Vagina (tissue), 2 donors: ENCODE data around the gene APOBEC3B. TPM values are rescaled to one million over a fixed set of nuclear protein-coding genes. Genes with fewer than 3 reads are reported as not detected.
"Not testable (repeated sequence)": the region's sequence is repeated elsewhere in the genome, so short reads cannot be mapped to it uniquely, and the experiment has no call there.

Experiments used
- DNase-seq, 2 donors: peaks; one replicate each; pipeline ENCODE4 v3.0.0-alpha.2; 2017; ENCODE audit errors: extremely low spot score in 2 of 2
- H3K27ac ChIP-seq: fragments of 200-600 bp; sonication (generic); one replicate; pipeline ENCODE4 v1.5.1; 2019
- H3K27me3 ChIP-seq: fragments of 200-600 bp; sonication (generic); one replicate; pipeline ENCODE4 v1.5.1; 2019
- H3K36me3 ChIP-seq, 2 donors: fragments of 200-600 bp; sonication (generic); one replicate each; pipeline ENCODE4 v1.5.1; 2017 to 2019
- H3K4me1 ChIP-seq: fragments of 200-600 bp; sonication (generic); one replicate; pipeline ENCODE4 v1.5.1; 2019
- H3K4me3 ChIP-seq, 2 donors: fragments of 200-600 bp; sonication (generic); 1 replicate in 1 of 2; 2 replicates in 1 of 2; pipeline ENCODE4 v1.5.1; 2016 to 2019
- H3K9me3 ChIP-seq: fragments of 200-600 bp; sonication (generic); one replicate; pipeline ENCODE4 v1.5.1; 2019
- POLR2A ChIP-seq, 2 donors: fragments of 450-650 bp; IDR thresholded peaks; one replicate each; pipeline ENCODE4 v1.6.1; 2017; ENCODE audit warnings: antibody characterized with exemption in 2 of 2, mild to moderate bottlenecking in 2 of 2, moderate library complexity in 2 of 2
- POLR2AphosphoS5 ChIP-seq, 2 donors: sonication (generic); formaldehyde crosslinking; IDR thresholded peaks; one replicate each; pipeline ENCODE4 v1.9.0; 2017; ENCODE audit warnings: antibody characterized with exemption in 2 of 2, mild to moderate bottlenecking in 2 of 2, low read depth in 1 of 2; ENCODE audit not compliant: insufficient read depth in 1 of 2
- intact Hi-C: fragments of 100-400 bp; cut with DNase I; formaldehyde crosslinking; loops from one replicate; pipeline ENCODE4 v1.15.1; 2023
- total RNA-seq: library from RNA; depleted of rRNA; stranded (reverse); fragments of >200 nt; gene quantifications from one replicate; pipeline ENCODE4 v1.2.3, GENCODE V29; 2016
- TF ChIP-seq, protein P1 (sequence below), 3 experiments: fragments of 450-650 bp in 2 of 3; fragments of 200-600 bp in 1 of 3; sonication (generic) in 1 of 3; IDR thresholded peaks; one replicate each; pipeline ENCODE4 v1.5.1; 2017 to 2019; ENCODE audit warnings: antibody characterized with exemption in 3 of 3, mild to moderate bottlenecking in 2 of 3, moderate library complexity in 2 of 3

The APOBEC3B gene
- total RNA-seq, 1 donor from 2014 or later: not detected

DNA sequence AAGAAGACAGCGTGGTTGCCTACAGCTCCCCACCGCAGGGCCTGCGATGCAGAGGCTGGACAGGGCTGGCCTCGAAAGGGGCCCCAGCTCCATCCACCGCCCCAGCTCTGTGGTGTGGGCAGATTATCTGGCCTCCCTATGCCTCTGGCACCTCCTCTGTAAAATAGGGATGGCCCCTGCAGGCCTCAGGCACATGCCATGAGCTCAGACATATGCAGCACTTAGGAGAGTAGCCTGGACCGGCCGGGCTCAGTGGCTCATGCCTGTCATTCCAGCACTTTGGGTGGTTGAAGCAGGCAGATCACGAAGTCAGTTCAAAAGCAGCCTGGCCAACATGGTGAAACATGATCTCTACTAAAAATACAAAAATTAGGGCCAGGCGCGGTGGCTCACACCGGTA is 46.1 kb downstream of the APOBEC3B start:
- no peak for DNase-seq
- intact Hi-C loops: no loop called here

DNA sequence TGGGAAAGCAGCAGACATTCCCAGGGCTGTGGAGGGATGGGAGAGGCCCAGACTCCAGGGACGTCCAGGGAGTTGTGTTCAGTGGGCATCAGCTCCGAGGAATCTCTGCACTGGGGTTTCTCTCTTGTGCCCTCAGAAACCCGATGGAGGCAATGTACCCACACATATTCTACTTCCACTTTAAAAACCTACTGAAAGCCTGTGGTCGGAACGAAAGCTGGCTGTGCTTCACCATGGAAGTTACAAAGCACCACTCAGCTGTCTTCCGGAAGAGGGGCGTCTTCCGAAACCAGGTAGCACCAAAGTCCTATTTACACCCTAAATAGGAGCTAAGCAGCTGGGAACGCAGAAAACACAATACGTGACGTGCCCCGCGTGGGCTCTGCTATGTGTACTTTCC is 47.1 kb downstream of the APOBEC3B start:
- Histone ChIP-seq H3K4me1 (no peaks in the 10 kb centered on the region), H3K9me3 (no peaks in the 10 kb centered on the region), H3K27ac (no peak overlapping the region), H3K27me3 (no peaks in the 10 kb centered on the region), H3K36me3 (no peaks in the 10 kb centered on the region), H3K4me3 (no peak overlapping the region)
- TF ChIP-seq, protein P1, sequence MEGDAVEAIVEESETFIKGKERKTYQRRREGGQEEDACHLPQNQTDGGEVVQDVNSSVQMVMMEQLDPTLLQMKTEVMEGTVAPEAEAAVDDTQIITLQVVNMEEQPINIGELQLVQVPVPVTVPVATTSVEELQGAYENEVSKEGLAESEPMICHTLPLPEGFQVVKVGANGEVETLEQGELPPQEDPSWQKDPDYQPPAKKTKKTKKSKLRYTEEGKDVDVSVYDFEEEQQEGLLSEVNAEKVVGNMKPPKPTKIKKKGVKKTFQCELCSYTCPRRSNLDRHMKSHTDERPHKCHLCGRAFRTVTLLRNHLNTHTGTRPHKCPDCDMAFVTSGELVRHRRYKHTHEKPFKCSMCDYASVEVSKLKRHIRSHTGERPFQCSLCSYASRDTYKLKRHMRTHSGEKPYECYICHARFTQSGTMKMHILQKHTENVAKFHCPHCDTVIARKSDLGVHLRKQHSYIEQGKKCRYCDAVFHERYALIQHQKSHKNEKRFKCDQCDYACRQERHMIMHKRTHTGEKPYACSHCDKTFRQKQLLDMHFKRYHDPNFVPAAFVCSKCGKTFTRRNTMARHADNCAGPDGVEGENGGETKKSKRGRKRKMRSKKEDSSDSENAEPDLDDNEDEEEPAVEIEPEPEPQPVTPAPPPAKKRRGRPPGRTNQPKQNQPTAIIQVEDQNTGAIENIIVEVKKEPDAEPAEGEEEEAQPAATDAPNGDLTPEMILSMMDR (IDR thresholded peaks at IDR 0.05): no peak
- no peak for TF ChIP-seq POLR2AphosphoS5 (IDR thresholded peaks at IDR 0.05; ENCODE audit: insufficient read depth in 1 of 2, low read depth in 1 of 2)
- TF ChIP-seq POLR2A (IDR thresholded peaks at IDR 0.05): no peak
- intact Hi-C loops: no loop called here
- no peak for DNase-seq

More for the DNA sequence above, 46.1 kb downstream of the APOBEC3B start:
- Histone ChIP-seq H3K27me3 (no peaks in the 10 kb centered on the region), H3K4me1 (no peaks in the 10 kb centered on the region), H3K36me3 (peaks cover 0 to 7% of the 10 kb centered on the region in 2 donors), H3K9me3 (no peaks in the 10 kb centered on the region), H3K4me3 (no peak overlapping the region), H3K27ac (no peak overlapping the region)
- TF ChIP-seq, protein P1 (IDR thresholded peaks at IDR 0.05): no peak

DNA sequence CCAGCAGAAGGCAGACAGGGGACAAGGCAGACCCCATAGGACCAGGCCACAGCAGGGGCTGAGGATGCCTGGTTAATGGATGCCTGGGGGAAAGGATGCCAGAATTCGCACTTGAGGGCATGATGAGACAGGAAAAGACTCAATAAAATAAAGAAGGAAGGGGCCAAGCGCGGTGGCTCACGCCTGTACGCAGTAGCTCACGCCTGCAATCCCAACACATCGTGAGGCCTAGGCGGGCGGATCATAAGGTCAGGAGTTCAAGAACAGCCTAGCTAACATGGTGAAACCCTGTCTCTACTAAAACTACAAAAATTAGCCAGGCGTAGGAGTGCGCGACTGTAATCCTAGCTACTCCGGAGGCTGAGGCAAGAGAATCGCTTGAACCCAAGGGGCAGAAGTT is 48.6 kb downstream of the APOBEC3B start:
- Histone ChIP-seq H3K36me3 (no peaks in the 10 kb centered on the region), H3K9me3 (no peaks in the 10 kb centered on the region), H3K4me1 (no peaks in the 10 kb centered on the region), H3K27me3 (no peaks in the 10 kb centered on the region), H3K27ac (no peak overlapping the region), H3K4me3 (no peak overlapping the region)
- TF ChIP-seq POLR2A (IDR thresholded peaks at IDR 0.05) (no peak), POLR2AphosphoS5 (IDR thresholded peaks at IDR 0.05; ENCODE audit: insufficient read depth in 1 of 2, low read depth in 1 of 2) (no peak)
- TF ChIP-seq, protein P1 (IDR thresholded peaks at IDR 0.05): no peak
- intact Hi-C loops: no loop called here
- no peak for DNase-seq

DNA sequence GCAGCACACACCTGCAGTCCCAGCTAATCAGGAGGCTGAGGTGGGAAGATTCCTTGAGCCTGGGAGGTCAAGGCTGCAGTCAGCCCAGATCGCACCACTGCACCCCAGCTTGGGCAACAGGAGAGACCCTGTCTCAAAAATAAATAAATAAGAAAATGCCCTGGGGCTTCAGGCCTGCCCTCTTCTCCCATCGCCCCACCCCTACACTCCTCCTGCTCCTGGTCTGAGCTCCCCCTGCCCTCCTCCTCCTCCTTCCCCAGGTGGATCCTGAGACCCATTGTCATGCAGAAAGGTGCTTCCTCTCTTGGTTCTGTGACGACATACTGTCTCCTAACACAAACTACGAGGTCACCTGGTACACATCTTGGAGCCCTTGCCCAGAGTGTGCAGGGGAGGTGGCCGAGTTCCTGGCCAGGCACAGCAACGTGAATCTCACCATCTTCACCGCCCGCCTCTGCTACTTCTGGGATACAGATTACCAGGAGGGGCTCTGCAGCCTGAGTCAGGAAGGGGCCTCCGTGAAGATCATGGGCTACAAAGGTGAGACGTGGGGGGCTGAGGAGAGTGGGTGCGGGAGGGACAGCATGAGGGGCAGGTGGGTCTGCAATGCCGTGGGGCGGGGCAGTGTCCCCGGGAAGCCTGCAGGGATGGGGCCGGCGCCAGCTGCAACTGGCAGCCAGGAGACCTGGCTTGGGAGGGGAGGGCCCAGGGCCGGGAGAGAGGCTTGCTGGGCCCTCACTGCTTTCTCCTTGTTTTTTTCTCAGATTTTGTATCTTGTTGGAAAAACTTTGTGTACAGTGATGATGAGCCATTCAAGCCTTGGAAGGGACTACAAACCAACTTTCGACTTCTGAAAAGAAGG is 49.5 kb downstream of the APOBEC3B start:
- H3K27me3 ChIP-seq, H3K9me3 ChIP-seq, H3K27ac ChIP-seq, intact Hi-C loops, H3K4me1 ChIP-seq, H3K36me3 ChIP-seq, DNase-seq, H3K4me3 ChIP-seq: not testable (repeated sequence)

DNA sequence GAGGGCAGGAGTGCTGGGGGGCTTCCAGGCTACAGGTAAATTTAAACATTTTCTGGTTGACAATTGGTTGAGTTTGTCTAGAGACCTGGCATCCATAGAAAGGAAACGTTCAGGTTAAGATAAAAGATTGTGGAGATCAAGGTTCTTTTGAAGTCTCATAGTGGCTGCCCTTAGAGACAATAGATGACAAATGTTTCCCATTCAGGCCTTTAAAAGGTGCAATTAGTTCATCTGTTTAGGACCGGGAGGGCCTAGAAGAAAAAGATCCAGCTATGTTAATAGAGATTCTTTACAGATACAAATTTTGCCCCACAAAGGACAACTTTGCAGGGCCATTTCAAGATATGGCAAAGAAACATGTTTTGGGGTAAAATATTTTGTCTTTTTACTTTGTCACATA is 54.9 kb downstream of the APOBEC3B start:
- intact Hi-C loops, H3K36me3 ChIP-seq: not testable (repeated sequence)
- H3K4me1 ChIP-seq: peaks cover 12% of the 10 kb centered on the region

DNA sequence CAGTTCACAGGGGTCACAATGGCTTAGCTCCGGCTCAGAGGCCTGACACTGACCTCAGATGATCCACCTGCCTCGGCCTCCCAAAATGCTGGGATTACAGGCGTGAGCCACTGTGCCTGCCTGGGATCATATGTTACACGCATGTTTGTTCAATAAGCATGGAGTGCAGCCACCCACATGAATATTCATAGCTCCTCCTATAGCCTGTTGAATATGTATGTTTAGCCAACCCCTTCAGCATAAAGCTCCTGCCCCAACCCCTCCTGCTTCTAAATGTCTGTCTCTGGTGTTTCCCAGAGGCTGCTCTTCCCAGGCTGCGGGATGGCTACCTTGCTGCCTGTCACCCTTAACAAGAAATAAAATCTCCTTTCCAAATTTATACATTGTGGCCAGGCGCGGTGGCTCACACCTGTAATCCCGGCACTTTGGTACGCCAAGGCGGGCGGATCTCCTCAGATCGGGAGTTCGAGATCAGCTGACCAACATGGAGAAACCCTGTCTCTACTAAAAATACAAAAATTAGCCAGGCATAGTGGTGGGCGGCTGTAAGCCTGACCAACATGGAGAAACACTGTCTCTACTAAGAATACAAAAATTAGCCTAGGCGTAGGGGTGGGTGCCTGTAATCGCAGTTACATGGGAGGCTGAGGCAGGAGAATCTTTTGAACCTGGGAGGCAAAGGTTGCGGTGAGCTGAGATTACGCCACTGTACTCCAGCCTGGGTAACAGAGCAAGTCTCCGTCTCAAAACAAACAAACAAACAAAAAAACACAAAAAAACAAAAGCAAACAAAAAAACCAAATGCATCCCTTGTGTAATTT is 57.4 kb downstream of the APOBEC3B start:
- H3K27ac ChIP-seq: peak overlapping the region; percentile 96
- TF ChIP-seq POLR2A (IDR thresholded peaks at IDR 0.05) (no peak), POLR2AphosphoS5 (IDR thresholded peaks at IDR 0.05; ENCODE audit: insufficient read depth in 1 of 2, low read depth in 1 of 2) (no peak)
- TF ChIP-seq, protein P1 (IDR thresholded peaks at IDR 0.05): no peak
- intact Hi-C loops: no loop called here

More for the DNA sequence above, 54.9 kb downstream of the APOBEC3B start:
- not testable (repeated sequence) for H3K9me3 ChIP-seq, DNase-seq, H3K4me3 ChIP-seq, H3K27ac ChIP-seq, H3K27me3 ChIP-seq

DNA sequence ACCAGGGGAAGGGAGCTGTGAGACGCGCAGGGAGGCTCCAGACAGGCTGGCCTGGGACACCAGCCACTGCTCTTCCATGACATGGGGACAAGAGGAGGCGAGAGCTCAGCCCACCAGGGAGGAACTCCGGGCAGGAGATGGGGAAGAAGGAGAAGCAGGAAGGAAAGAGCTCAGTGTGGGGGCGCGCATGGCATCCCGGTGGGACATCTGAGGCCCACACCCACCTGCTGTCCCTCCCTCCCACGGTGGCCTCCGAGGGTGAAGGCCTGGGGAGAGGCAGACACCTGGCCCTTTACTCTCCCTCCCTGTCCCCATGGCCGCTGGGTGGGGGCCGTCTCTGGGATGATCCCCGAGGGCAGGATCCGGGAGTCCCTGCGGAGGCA is 58.0 kb downstream of the APOBEC3B start:
- H3K27ac ChIP-seq: peak overlapping the region; percentile 96

More for the DNA sequence above, 57.4 kb downstream of the APOBEC3B start:
- peaks cover 20% of the 10 kb centered on the region for H3K4me1 ChIP-seq
- H3K36me3 ChIP-seq: no peaks in the 10 kb centered on the region
- no peaks in the 10 kb centered on the region for H3K27me3 ChIP-seq
- DNase-seq: no peak
- no peaks in the 10 kb centered on the region for H3K9me3 ChIP-seq
- H3K4me3 ChIP-seq: no peak overlapping the region

More for the DNA sequence above, 58.0 kb downstream of the APOBEC3B start:
- intact Hi-C loops, H3K27me3 ChIP-seq, H3K36me3 ChIP-seq, DNase-seq, H3K9me3 ChIP-seq: not testable (repeated sequence)
- Histone ChIP-seq H3K4me3 (peak overlapping the region; percentile 72 to 73), H3K4me1 (peaks cover 20% of the 10 kb centered on the region)
